Smooth muscle cell (in vitro differentiated cells): ENCODE results near the gene PGP. TPM values are rescaled to one million over a fixed set of nuclear protein-coding genes. Genes with fewer than 3 reads are reported as not detected.

Experiments
- DNase-seq: peaks from one replicate; lab custom pipeline; 2025; ENCODE audit not compliant: unreplicated experiment; lab: John Stamatoyannopoulos, UW
- H2AFZ ChIP-seq: fragments of 200-600 bp; sonication (generic); 2 replicates; pipeline ENCODE4 v1.6.0; 2016; ENCODE audit warnings: antibody characterized with exemption, low read depth, mild to moderate bottlenecking
- H3F3A ChIP-seq: fragments of 200-600 bp; sonication (generic); 2 replicates; pipeline ENCODE4 v1.6.0; 2017; ENCODE audit warnings: antibody characterized with exemption, low read depth
- H3K27ac ChIP-seq: fragments of 200-600 bp; sonication (generic); 2 replicates; pipeline ENCODE4 v1.5.1; 2016; ENCODE audit warnings: low read depth, mild to moderate bottlenecking
- H3K27me3 ChIP-seq: fragments of 200-600 bp; sonication (generic); 2 replicates; pipeline ENCODE4 v1.6.1; 2016; ENCODE audit warnings: low read depth, mild to moderate bottlenecking
- H3K36me3 ChIP-seq: fragments of 200-600 bp; sonication (generic); 2 replicates; pipeline ENCODE4 v1.5.1; 2016; ENCODE audit warnings: low read depth
- H3K4me1 ChIP-seq: fragments of 200-600 bp; sonication (generic); 2 replicates; pipeline ENCODE4 v1.5.1; 2016; ENCODE audit warnings: low read depth
- H3K4me2 ChIP-seq: fragments of 200-600 bp; sonication (generic); 2 replicates; pipeline ENCODE4 v1.6.0; 2016; ENCODE audit warnings: mild to moderate bottlenecking
- H3K4me3 ChIP-seq: fragments of 200-600 bp; sonication (generic); 2 replicates; pipeline ENCODE4 v1.5.1; 2016; ENCODE audit warnings: mild to moderate bottlenecking
- H3K79me2 ChIP-seq: fragments of 200-600 bp; sonication (generic); 2 replicates; pipeline ENCODE4 v1.6.0; 2016; ENCODE audit warnings: low read depth, mild to moderate bottlenecking
- H3K9ac ChIP-seq: fragments of 200-600 bp; sonication (generic); 2 replicates; pipeline ENCODE4 v1.6.0; 2016; ENCODE audit warnings: low read depth
- H3K9me3 ChIP-seq: fragments of 200-600 bp; sonication (generic); replicated peaks from 2 replicates; pipeline ENCODE4 v1.5.1; 2016; ENCODE audit warnings: low read depth
- H4K20me1 ChIP-seq: fragments of 200-600 bp; sonication (generic); 2 replicates; pipeline ENCODE4 v1.6.0; 2016; ENCODE audit warnings: low read depth
- WGBS: methylation state at CpG from one replicate; pipeline ENCODE4 v1.1.7; 2016; ENCODE audit warnings: low lambda C conversion rate; 5-methylcytosine and 5-hydroxymethylcytosine counted together
- polyA plus RNA-seq: library from polyadenylated mRNA; unstranded; fragments of >200 nt; fragmentation: Nextera tagmentation; extraction: Ambion mirVana; gene quantifications from 2 replicates; pipeline ENCODE4 v1.2.1, GENCODE V29; 2016
- total RNA-seq: library from RNA; depleted of rRNA; stranded (reverse); fragments of >200 nt; gene quantifications from 2 replicates; pipeline ENCODE4 v1.2.3, GENCODE V29; 2014
- TF ChIP-seq, protein P1 (sequence below): fragments of 200-600 bp; sonication (generic); IDR thresholded peaks from 2 replicates; pipeline ENCODE4 v1.5.1; 2017; ENCODE audit warnings: borderline replicate concordance, mild to moderate bottlenecking, antibody characterized with exemption; ENCODE audit not compliant: insufficient read depth, poor library complexity, severe bottlenecking

PGP gene
- total and polyA plus RNA-seq, 2 experiments from 2014 or later: 21.6 to 30.1 TPM

GRCh38 chr16:2256531-2257140, 42.0 kb upstream of the PGP start:
- H3K4me3 ChIP-seq: no peak overlapping the region
- no peaks in the 10 kb centered on the region for H3K9me3 ChIP-seq
- H2AFZ ChIP-seq: no peak overlapping the region
- no peaks in the 10 kb centered on the region for H3K4me1 ChIP-seq
- WGBS: 99% methylated on average over 12 of the region's 12 CpGs
- H3K79me2 ChIP-seq: peaks cover 27% of the 10 kb centered on the region
- H3K4me2 ChIP-seq: no peak overlapping the region
- peaks cover 63% of the 10 kb centered on the region for H4K20me1 ChIP-seq
- peaks cover 25% of the 10 kb centered on the region for H3K36me3 ChIP-seq
- H3K27me3 ChIP-seq: no peaks in the 10 kb centered on the region
- no peak for DNase-seq
- TF ChIP-seq, protein P1, sequence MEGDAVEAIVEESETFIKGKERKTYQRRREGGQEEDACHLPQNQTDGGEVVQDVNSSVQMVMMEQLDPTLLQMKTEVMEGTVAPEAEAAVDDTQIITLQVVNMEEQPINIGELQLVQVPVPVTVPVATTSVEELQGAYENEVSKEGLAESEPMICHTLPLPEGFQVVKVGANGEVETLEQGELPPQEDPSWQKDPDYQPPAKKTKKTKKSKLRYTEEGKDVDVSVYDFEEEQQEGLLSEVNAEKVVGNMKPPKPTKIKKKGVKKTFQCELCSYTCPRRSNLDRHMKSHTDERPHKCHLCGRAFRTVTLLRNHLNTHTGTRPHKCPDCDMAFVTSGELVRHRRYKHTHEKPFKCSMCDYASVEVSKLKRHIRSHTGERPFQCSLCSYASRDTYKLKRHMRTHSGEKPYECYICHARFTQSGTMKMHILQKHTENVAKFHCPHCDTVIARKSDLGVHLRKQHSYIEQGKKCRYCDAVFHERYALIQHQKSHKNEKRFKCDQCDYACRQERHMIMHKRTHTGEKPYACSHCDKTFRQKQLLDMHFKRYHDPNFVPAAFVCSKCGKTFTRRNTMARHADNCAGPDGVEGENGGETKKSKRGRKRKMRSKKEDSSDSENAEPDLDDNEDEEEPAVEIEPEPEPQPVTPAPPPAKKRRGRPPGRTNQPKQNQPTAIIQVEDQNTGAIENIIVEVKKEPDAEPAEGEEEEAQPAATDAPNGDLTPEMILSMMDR: no peak
- H3K9ac ChIP-seq: no peak overlapping the region
- peaks cover 27% of the 10 kb centered on the region for H3F3A ChIP-seq
- H3K27ac ChIP-seq: no peak overlapping the region

DNA sequence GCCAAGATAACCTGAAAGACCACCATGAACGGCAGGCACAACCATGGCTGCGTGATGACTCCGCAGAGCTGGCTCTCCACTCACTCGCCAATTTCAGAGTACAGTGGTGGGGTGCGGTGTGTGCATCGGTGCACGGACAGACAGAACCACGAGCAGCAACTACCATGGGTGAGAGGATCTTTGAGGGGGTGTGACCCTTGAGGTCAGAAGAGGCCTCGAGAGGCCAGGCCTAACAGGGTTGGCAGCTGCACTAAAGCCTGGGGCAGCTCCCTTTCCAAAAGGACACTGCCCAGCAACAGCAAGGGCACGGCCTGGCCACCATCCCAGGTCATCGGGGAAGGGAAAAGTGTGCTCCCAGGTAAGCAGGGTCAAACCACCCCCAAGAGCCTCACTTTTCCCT, 38.7 kb upstream of the PGP start:
- no peak overlapping the region for H2AFZ ChIP-seq
- WGBS: 95% methylated on average over 11 of the region's 11 CpGs
- peaks cover 5% of the 10 kb centered on the region for H3K36me3 ChIP-seq

DNA sequence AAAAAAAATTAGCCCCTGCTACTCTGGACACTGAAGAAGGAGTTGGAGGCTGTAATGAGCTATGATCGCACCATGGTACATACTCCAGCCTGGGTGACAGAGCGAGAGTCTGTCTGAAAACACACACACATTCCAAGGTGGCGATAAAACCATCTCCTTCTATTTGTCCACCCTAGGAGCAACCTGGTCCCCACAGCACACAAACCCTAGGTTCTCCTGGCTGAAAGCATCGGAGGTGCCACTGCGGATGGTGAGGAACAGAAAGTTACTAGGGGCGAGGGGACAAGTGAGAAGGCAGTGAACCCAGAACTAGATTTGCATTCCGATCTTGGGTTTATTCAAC, 38.1 kb upstream of the PGP start:
- 94% methylated on average over 7 of the region's 7 CpGs for WGBS
- H2AFZ ChIP-seq: no peak overlapping the region
- peaks cover 11% of the 10 kb centered on the region for H3K4me1 ChIP-seq
- no peaks in the 10 kb centered on the region for H3K27me3 ChIP-seq
- TF ChIP-seq, protein P1: no peak
- peak overlapping the region; percentile 73 for H3K27ac ChIP-seq
- H3F3A ChIP-seq: peaks cover 27% of the 10 kb centered on the region
- H3K4me2 ChIP-seq: no peak overlapping the region
- no peak overlapping the region for H3K9ac ChIP-seq
- no peak for DNase-seq
- peaks cover 30% of the 10 kb centered on the region for H4K20me1 ChIP-seq
- H3K4me3 ChIP-seq: no peak overlapping the region
- H3K9me3 ChIP-seq: no peaks in the 10 kb centered on the region
- H3K79me2 ChIP-seq: peaks cover 29% of the 10 kb centered on the region
- peaks cover 5% of the 10 kb centered on the region for H3K36me3 ChIP-seq

More for the DNA sequence above, 38.7 kb upstream of the PGP start:
- DNase-seq: no peak
- peaks cover 11% of the 10 kb centered on the region for H3K4me1 ChIP-seq
- no peak overlapping the region for H3K9ac ChIP-seq
- H4K20me1 ChIP-seq: peaks cover 34% of the 10 kb centered on the region
- peak overlapping the region; percentile 73 for H3K27ac ChIP-seq
- peaks cover 27% of the 10 kb centered on the region for H3F3A ChIP-seq
- no peaks in the 10 kb centered on the region for H3K9me3 ChIP-seq
- peaks cover 26% of the 10 kb centered on the region for H3K79me2 ChIP-seq
- no peak overlapping the region for H3K4me2 ChIP-seq
- TF ChIP-seq, protein P1: no peak
- no peaks in the 10 kb centered on the region for H3K27me3 ChIP-seq
- H3K4me3 ChIP-seq: no peak overlapping the region
